H1 (cell line): ENCODE measurements around the gene BCAS1. TPM values are rescaled to one million over a fixed set of nuclear protein-coding genes. Genes with fewer than 3 reads are reported as not detected.

Experiments
- CTCF ChIA-PET: fragments of 300-600 bp; sonication (Branson Sonifier 250); formaldehyde crosslinking; loops from one replicate; lab custom pipeline; 2021; ENCODE audit not compliant: partially characterized antibody; lab: Charles Lee
- POLR2A ChIA-PET: fragments of 300-600 bp; sonication (Branson Sonifier 250); formaldehyde crosslinking; loops from one replicate; lab custom pipeline; 2021; ENCODE audit warnings: inconsistent platforms; ENCODE audit not compliant: partially characterized antibody; lab: Charles Lee
- DNase-seq, 2 experiments: peaks; one replicate each; pipeline versions ENCODE4 v3.0.0 to v3.0.0-alpha.2; 2010 to 2022; ENCODE audit warnings: low spot score in 2 of 2, low read depth in 1 of 2, mixed read lengths in 1 of 2
- FAIRE-seq: peaks from 2 replicates; lab custom pipeline; 2011; peaks lifted over from hg19 to GRCh38; lab: Jason Lieb, UNC
- H2AFZ ChIP-seq: 2 replicates; pipeline ENCODE4 v1.8.1; 2012; ENCODE audit warnings: low read length, inconsistent platforms
- H2AK5ac ChIP-seq: 2 replicates; pipeline ENCODE4 v1.6.1; 2013; ENCODE audit warnings: low read depth, low read length
- H2BK120ac ChIP-seq: replicated peaks from 2 replicates; pipeline ENCODE3; 2013; ENCODE audit warnings: low read depth, low read length, inconsistent platforms
- H2BK12ac ChIP-seq: 2 replicates; pipeline ENCODE4 v1.6.1; 2013; ENCODE audit warnings: low read depth, low read length
- H2BK15ac ChIP-seq: 2 replicates; pipeline ENCODE4 v1.6.1; 2013; ENCODE audit warnings: low read length
- H2BK20ac ChIP-seq: 2 replicates; pipeline ENCODE4 v1.6.1; 2013; ENCODE audit warnings: low read length
- H2BK5ac ChIP-seq: 2 replicates; pipeline ENCODE4 v1.6.1; 2013; ENCODE audit warnings: low read depth, low read length
- H3K14ac ChIP-seq: 2 replicates; pipeline ENCODE4 v1.6.1; 2013; ENCODE audit warnings: inconsistent platforms; ENCODE audit not compliant: insufficient read length
- H3K18ac ChIP-seq: 2 replicates; pipeline ENCODE4 v1.6.1; 2013; ENCODE audit warnings: low read length; ENCODE audit errors: extremely low read depth
- H3K23ac ChIP-seq: 2 replicates; pipeline ENCODE4 v1.6.1; 2013; ENCODE audit warnings: inconsistent platforms; ENCODE audit not compliant: insufficient read length
- H3K23me2 ChIP-seq: 2 replicates; pipeline ENCODE4 v1.6.1; 2013; ENCODE audit warnings: low read depth, low read length
- H3K27ac ChIP-seq: 2 replicates; pipeline ENCODE4 v1.6.1; 2011; ENCODE audit warnings: low read depth, low read length, inconsistent platforms
- H3K27me3 ChIP-seq, 4 experiments: replicated peaks in 1 of 4; 1 replicate in 1 of 4; 2 replicates in 3 of 4; pipeline versions ENCODE4 v1.6.1 to v1.8.1; 2011 to 2013; ENCODE audit warnings: low read length in 3 of 4, mild to moderate bottlenecking in 3 of 4, inconsistent platforms in 2 of 4, mixed read lengths in 2 of 4, moderate library complexity in 1 of 4; ENCODE audit not compliant: control insufficient read depth in 3 of 4, insufficient read depth in 3 of 4; ENCODE audit errors: extremely low read depth in 1 of 4
- H3K36me3 ChIP-seq, 4 experiments: 2 replicates each; pipeline versions ENCODE4 v1.6.1 to v1.8.1; 2011 to 2013; ENCODE audit warnings: mild to moderate bottlenecking in 4 of 4, low read length in 3 of 4, moderate library complexity in 2 of 4, control low read depth in 1 of 4, inconsistent platforms in 1 of 4; ENCODE audit not compliant: insufficient read depth in 4 of 4, control insufficient read depth in 2 of 4
- H3K4ac ChIP-seq: replicated peaks from 2 replicates; pipeline ENCODE3; 2013; ENCODE audit warnings: low read length, low read depth, mixed read lengths, inconsistent platforms; ENCODE audit not compliant: insufficient read length
- H3K4me1 ChIP-seq, 4 experiments: replicated peaks in 1 of 4; 1 replicate in 1 of 4; 2 replicates in 3 of 4; pipeline versions ENCODE4 v1.6.1 to v1.8.1; 2011 to 2013; ENCODE audit warnings: low read length in 3 of 4, inconsistent platforms in 2 of 4, mixed read lengths in 1 of 4; ENCODE audit not compliant: insufficient read depth in 4 of 4, control insufficient read depth in 3 of 4
- H3K4me2 ChIP-seq, 2 experiments: 2 replicates each; pipeline versions ENCODE4 v1.6.1 to v1.8.1; 2011 to 2013; ENCODE audit warnings: low read depth in 2 of 2, low read length in 2 of 2, control low read depth in 1 of 2, inconsistent platforms in 1 of 2, mild to moderate bottlenecking in 1 of 2; ENCODE audit not compliant: insufficient read depth in 1 of 2
- H3K4me3 ChIP-seq, 4 experiments: fragments of 200-600, 300-600 bp in 1 of 4; sonication (generic), shearing (Covaris generic), sonication (Bioruptor Twin) in 1 of 4; 2 replicates each; pipeline versions ENCODE4 v1.5.1 to v1.8.1; 2011 to 2016; ENCODE audit warnings: low read length in 4 of 4, low read depth in 3 of 4, control low read depth in 2 of 4, inconsistent platforms in 2 of 4, mild to moderate bottlenecking in 2 of 4, mixed read lengths in 1 of 4, moderate library complexity in 1 of 4; ENCODE audit not compliant: insufficient read depth in 2 of 4; ENCODE audit errors: extremely low read depth in 1 of 4
- H3K56ac ChIP-seq: replicated peaks from 2 replicates; pipeline ENCODE3; 2013; ENCODE audit warnings: low read depth, mild to moderate bottlenecking, mixed read lengths, low read length, inconsistent platforms; ENCODE audit not compliant: insufficient read length
- H3K79me1 ChIP-seq: 2 replicates; pipeline ENCODE4 v1.6.1; 2013; ENCODE audit warnings: low read depth, low read length, control low read depth
- H3K79me2 ChIP-seq, 2 experiments: 2 replicates each; pipeline versions ENCODE4 v1.6.1 to v1.8.1; 2012 to 2013; ENCODE audit warnings: low read length in 2 of 2, mild to moderate bottlenecking in 2 of 2, inconsistent platforms in 1 of 2; ENCODE audit not compliant: insufficient read depth in 2 of 2, control insufficient read depth in 1 of 2
- H3K9ac ChIP-seq, 4 experiments: replicated peaks in 1 of 4; 1 replicate in 1 of 4; 2 replicates in 3 of 4; pipeline versions ENCODE4 v1.6.1 to v1.8.1; 2011 to 2013; ENCODE audit warnings: low read depth in 3 of 4, low read length in 3 of 4, control low read depth in 2 of 4, mild to moderate bottlenecking in 2 of 4, moderate library complexity in 2 of 4, inconsistent platforms in 1 of 4; ENCODE audit errors: extremely low read depth in 1 of 4
- H3K9me3 ChIP-seq, 2 experiments: 2 replicates each; pipeline versions ENCODE4 v1.6.1 to v1.8.1; 2012 to 2013; ENCODE audit warnings: mild to moderate bottlenecking in 2 of 2, moderate library complexity in 2 of 2, control low read depth in 1 of 2, inconsistent platforms in 1 of 2, low read depth in 1 of 2, low read length in 1 of 2, mixed read lengths in 1 of 2; ENCODE audit not compliant: insufficient read depth in 2 of 2
- H4K20me1 ChIP-seq, 2 experiments: replicated peaks in 1 of 2; 2 replicates each; pipeline versions ENCODE3 to v1.8.1; 2011 to 2013; ENCODE audit warnings: inconsistent platforms in 2 of 2, low read length in 2 of 2, mild to moderate bottlenecking in 1 of 2; ENCODE audit not compliant: insufficient read depth in 2 of 2, control insufficient read depth in 1 of 2
- H4K5ac ChIP-seq: 2 replicates; pipeline ENCODE4 v1.6.1; 2013; ENCODE audit warnings: low read length, low read depth, mixed read lengths, inconsistent platforms; ENCODE audit not compliant: insufficient read length
- H4K8ac ChIP-seq: 2 replicates; pipeline ENCODE4 v1.8.0; 2013; ENCODE audit warnings: mild to moderate bottlenecking, moderate library complexity, low read length, inconsistent platforms; ENCODE audit not compliant: insufficient read depth; ENCODE audit errors: extremely low read depth
- H4K91ac ChIP-seq: replicated peaks from 2 replicates; pipeline ENCODE3; 2013; ENCODE audit warnings: low read length, mixed read lengths, inconsistent platforms; ENCODE audit not compliant: insufficient read length
- ATF2 ChIP-seq: IDR thresholded peaks from 2 replicates; pipeline ENCODE4 v1.6.1; 2012; ENCODE audit warnings: low read length, inconsistent platforms
- BRCA1 ChIP-seq: IDR thresholded peaks from 2 replicates; pipeline ENCODE4 v1.6.1; 2012; ENCODE audit warnings: low read depth, low read length, improper control_type of control experiment
- CEBPB ChIP-seq: IDR thresholded peaks from 2 replicates; pipeline ENCODE4 v1.6.1; 2012; ENCODE audit warnings: low read depth, low read length
- CHD1 ChIP-seq: IDR thresholded peaks from 2 replicates; pipeline ENCODE4 v1.6.1; 2012; ENCODE audit warnings: low read depth, low read length, improper control_type of control experiment
- EP300 ChIP-seq, 2 experiments: IDR thresholded peaks; 1 replicate in 1 of 2; 2 replicates in 1 of 2; pipeline ENCODE4 v1.6.1; 2011 to 2012; ENCODE audit warnings: low read depth in 2 of 2, low read length in 2 of 2, mild to moderate bottlenecking in 2 of 2, borderline replicate concordance in 1 of 2, inconsistent platforms in 1 of 2, moderate library complexity in 1 of 2
- MAX ChIP-seq: IDR thresholded peaks from 2 replicates; pipeline ENCODE4 v1.6.1; 2012; ENCODE audit warnings: inconsistent platforms
- RAD21 ChIP-seq, 2 experiments: IDR thresholded peaks in 1 of 2; conservative IDR thresholded peaks in 1 of 2; 2 replicates each; pipeline ENCODE4 v1.6.1; 2011; ENCODE audit warnings: low read depth in 2 of 2, low read length in 2 of 2, improper control_type of control experiment in 1 of 2, inconsistent platforms in 1 of 2, mild to moderate bottlenecking in 1 of 2, moderate library complexity in 1 of 2
- SIN3A ChIP-seq, 2 experiments: IDR thresholded peaks in 1 of 2; conservative IDR thresholded peaks in 1 of 2; 2 replicates each; pipeline ENCODE4 v1.6.1; 2011 to 2012; ENCODE audit warnings: low read length in 2 of 2, improper control_type of control experiment in 1 of 2, low read depth in 1 of 2, mild to moderate bottlenecking in 1 of 2
- ZNF274 ChIP-seq: IDR thresholded peaks from 2 replicates; pipeline ENCODE4 v1.7.0; 2012; ENCODE audit warnings: low read length, borderline replicate concordance; ENCODE audit errors: extremely low read depth
- WGBS, 2 experiments: shearing (Covaris generic) in 1 of 2; methylation state at CpG; one replicate each; pipeline versions ENCODE4 v1.1.6 to v1.1.7; 2013 to 2015; ENCODE audit warnings: low lambda C conversion rate in 2 of 2, mixed read lengths in 2 of 2, inconsistent platforms in 1 of 2, low coverage in 1 of 2, missing lambda C conversion rate in 1 of 2; ENCODE audit not compliant: insufficient replicate concordance in 2 of 2, insufficient coverage in 1 of 2, insufficient read length in 1 of 2; ENCODE audit errors: extremely low coverage in 1 of 2, missing lambda C conversion rate in 1 of 2; 5-methylcytosine and 5-hydroxymethylcytosine counted together
- polyA plus RNA-seq, 7 experiments: library from polyadenylated mRNA; depleted of rRNA in 3 of 7; stranded (reverse) in 5 of 7; unstranded in 2 of 7; fragments of >200 nt in 5 of 7; fragments of 200-250 nt in 2 of 7; gene quantifications; 1 replicate in 5 of 7; 2 replicates in 1 of 7; 4 replicates in 1 of 7; pipeline versions ENCODE4 v1.2.1 to v1.2.3, GENCODE V29; 2011 to 2013; ENCODE audit warnings: missing spikeins in 2 of 7, mixed read lengths in 2 of 7
- total RNA-seq: library from RNA; stranded (reverse); fragmentation: NEBNext Ultra II Directional; extraction: Animal tissue kit (Norgen Biotek cat#: 25700); gene quantifications from 2 replicates; pipeline ENCODE4 v1.2.1, GENCODE V29; 2021

BCAS1 gene
- total and polyA plus RNA-seq, 2 of the 8 experiments (the other 6 are each of a cell fraction or from before 2014, with no cell fraction given), result 0.06 to 0.19 TPM

DNA sequence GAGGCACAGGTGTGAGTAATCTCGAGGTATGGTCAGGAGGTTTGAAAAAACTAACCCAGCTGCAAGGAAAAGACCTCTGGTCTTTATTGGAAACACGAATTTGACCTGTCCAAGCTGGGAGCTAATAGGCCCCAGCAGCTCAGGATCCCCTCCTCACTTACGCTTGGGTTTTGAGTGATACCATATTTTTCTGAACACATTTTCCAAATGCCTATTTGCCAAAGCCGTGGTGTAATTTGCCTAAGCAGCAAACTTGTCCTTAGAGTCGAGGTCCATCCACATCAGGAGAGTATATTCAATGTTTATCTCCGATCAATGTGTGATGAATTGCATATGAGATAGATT lies 128.0 kb downstream of the BCAS1 start:
- FAIRE-seq (no peak), DNase-seq (no peak)
- Histone ChIP-seq H3K36me3 (no peaks in the 10 kb centered on the region), H3K18ac (peak overlapping the region; percentile 1), H2BK20ac (peak overlapping the region; percentile 96; the same call in 1 of the 2 replicates), H3K56ac (no peak overlapping the region), H3K79me1 (no peaks in the 10 kb centered on the region), H3K23ac (no peak overlapping the region), H3K27ac (peak overlapping the region; percentile 50), H3K23me2 (no peaks in the 10 kb centered on the region), H3K27me3 (no peaks in the 10 kb centered on the region), H3K4me1 (peaks cover 3 to 22% (median 15%) of the 10 kb centered on the region in 4 experiments), H2AK5ac (peak overlapping the region; percentile 70; the same call in 1 of the 2 replicates), H2BK5ac (peak overlapping the region; percentile 61; the same call in 1 of the 2 replicates), H3K79me2 (no peaks in the 10 kb centered on the region), H4K91ac (peak overlapping the region; percentile 64), H3K4me3 (no peak overlapping the region; a peak in 1 of 8 replicates)
- POLR2A ChIA-PET, result interaction anchor here (0.6 to 1.4 kb wide), 4 partner anchors 16 to 349 kb away, joined by 3 to 4 read pairs (median 3); partner anchors contain the start of gene ZNF217
- TF ChIP-seq RAD21 (IDR thresholded peaks at IDR 0.05 in 1 of 2, conservative IDR thresholded peaks at IDR 0.05 in 1 of 2; ENCODE audit: low read depth in 2 of 2, low read length in 2 of 2) (no peak), BRCA1 (no peak), CEBPB (no peak), EP300 (IDR thresholded peaks at IDR 0.05; ENCODE audit: borderline replicate concordance in 1 of 2, low read depth in 2 of 2, low read length in 2 of 2) (no peak), ATF2 (no peak), ZNF274 (no peak), MAX (no peak), CHD1 (no peak), SIN3A (conservative IDR thresholded peaks at IDR 0.05 in 1 of 2, IDR thresholded peaks at IDR 0.05 in 1 of 2; ENCODE audit: low read depth in 1 of 2, low read length in 2 of 2) (no peak)
- TF ChIP-seq, all 59 proteins: peak for 0
- Histone ChIP-seq H3K9me3 (no peaks in the 10 kb centered on the region), H2AFZ (peak overlapping the region; percentile 29), H2BK120ac (peak overlapping the region; percentile 1), H2BK15ac (peak overlapping the region; percentile 73), H4K20me1 (no peaks in the 10 kb centered on the region), H2BK12ac (peak overlapping the region; percentile 45), H3K4ac (no peak overlapping the region), H4K5ac (no peak overlapping the region), H3K4me2 (peak overlapping the region; percentile 3 to 14; a peak in 3 of 4 replicates), H4K8ac (no peak overlapping the region), H3K9ac (no peak overlapping the region; a peak in 2 of 7 replicates), H3K14ac (no peak overlapping the region)
- CTCF ChIA-PET, result interaction anchor here (0.6 to 8.8 kb wide), 14 partner anchors 13 to 549 kb away, joined by 3 to 102 read pairs (median 4); no protein-coding TSS in a partner anchor
- WGBS, 2 experiments, result 77% methylated on average over 6 of the region's 6 CpGs; no CpG with 5 or more reads in 1 of the 2 experiments
